ENCODE measurements around the gene PXT1.

Gene PXT1

DNA sequence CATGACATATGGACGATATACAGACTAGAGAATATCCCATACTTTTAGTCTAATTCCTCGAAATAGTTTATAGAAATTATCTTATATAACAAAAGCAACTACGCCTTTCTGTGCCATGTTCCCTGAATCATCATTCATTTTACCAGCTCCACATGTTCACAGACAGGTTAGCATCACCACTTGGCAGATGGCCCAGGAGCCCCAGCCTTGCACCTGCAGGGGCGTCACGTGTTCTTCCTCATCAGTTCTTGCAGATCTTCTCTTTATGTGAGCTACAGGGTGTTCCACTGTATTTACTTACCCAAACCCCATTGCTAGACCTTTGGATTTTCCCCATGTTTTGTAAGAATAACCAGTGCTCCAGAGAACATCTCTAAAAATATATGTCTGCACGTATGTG, 93.4 kb downstream of the PXT1 start:
- DNase-seq (ENCODE audit: insufficient read length) (no peak), FAIRE-seq (no peak)
- no peak for TF ChIP-seq POLR2A (IDR thresholded peaks at IDR 0.05; ENCODE audit: low read depth, low read length)

GRCh38 chr6:36347621-36348020, 95.0 kb downstream of the PXT1 start:
- TF ChIP-seq POLR2AphosphoS5 (IDR thresholded peaks at IDR 0.05; ENCODE audit: low read depth, low read length) (no peak), TAF1 (IDR thresholded peaks at IDR 0.05; ENCODE audit: borderline replicate concordance, low read depth, low read length) (no peak), POLR2A (IDR thresholded peaks at IDR 0.05; ENCODE audit: low read depth, low read length) (no peak)
- FAIRE-seq (no peak), DNase-seq (ENCODE audit: insufficient read length) (no peak)

DNA sequence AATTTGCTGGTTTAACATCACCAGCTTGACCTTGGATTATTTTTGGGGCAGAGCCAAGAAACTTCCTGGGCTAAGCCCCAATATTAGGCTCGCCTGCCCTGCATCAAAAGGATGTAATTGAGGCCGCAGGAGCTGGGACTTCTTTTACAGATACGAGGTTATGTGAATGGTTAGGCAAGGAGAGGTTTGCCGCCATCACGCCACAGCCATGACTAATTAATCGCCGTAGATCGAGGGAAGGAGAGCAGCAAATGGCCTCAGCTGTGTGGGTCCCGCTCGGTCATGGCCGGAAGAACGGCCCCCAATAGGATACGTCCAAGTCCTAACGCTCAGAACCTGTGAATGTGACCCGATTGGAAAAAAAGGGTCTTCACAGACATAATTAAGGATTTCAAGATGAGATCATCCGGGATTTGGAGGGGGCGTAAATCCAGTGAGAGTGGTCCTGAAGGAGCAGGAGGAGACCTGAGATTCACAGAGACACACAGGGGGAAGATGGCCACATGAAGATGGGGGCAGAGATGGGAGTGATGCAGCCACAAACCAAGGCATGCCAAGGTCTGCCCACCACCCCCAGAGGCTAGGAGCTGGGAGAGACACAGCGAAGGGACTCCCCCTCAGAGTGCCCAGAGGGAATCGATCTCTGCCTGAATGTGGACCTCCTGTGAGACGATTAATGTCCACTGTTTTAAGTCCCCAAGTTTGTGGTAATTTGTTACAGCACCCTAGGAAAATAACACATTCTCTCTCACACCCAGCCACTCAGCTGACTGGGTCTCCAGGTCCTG, 96.0 kb downstream of the PXT1 start:
- no peak for FAIRE-seq
- DNase-seq (ENCODE audit: insufficient read length) = no peak
- TF ChIP-seq TAF1 (IDR thresholded peaks at IDR 0.05; ENCODE audit: borderline replicate concordance, low read depth, low read length) = no peak
- no peak for TF ChIP-seq POLR2AphosphoS5 (IDR thresholded peaks at IDR 0.05; ENCODE audit: low read depth, low read length)
- no peak for TF ChIP-seq POLR2A (IDR thresholded peaks at IDR 0.05; ENCODE audit: low read depth, low read length)

GRCh38 chr6:36345681-36346466, 96.8 kb downstream of the PXT1 start:
- no peak for TF ChIP-seq POLR2A (IDR thresholded peaks at IDR 0.05; ENCODE audit: low read depth, low read length)
- no peak for TF ChIP-seq POLR2AphosphoS5 (IDR thresholded peaks at IDR 0.05; ENCODE audit: low read depth, low read length)
- TF ChIP-seq TAF1 (IDR thresholded peaks at IDR 0.05; ENCODE audit: borderline replicate concordance, low read depth, low read length) = no peak
- FAIRE-seq = no peak
- DNase-seq (ENCODE audit: insufficient read length) = no peak

DNA sequence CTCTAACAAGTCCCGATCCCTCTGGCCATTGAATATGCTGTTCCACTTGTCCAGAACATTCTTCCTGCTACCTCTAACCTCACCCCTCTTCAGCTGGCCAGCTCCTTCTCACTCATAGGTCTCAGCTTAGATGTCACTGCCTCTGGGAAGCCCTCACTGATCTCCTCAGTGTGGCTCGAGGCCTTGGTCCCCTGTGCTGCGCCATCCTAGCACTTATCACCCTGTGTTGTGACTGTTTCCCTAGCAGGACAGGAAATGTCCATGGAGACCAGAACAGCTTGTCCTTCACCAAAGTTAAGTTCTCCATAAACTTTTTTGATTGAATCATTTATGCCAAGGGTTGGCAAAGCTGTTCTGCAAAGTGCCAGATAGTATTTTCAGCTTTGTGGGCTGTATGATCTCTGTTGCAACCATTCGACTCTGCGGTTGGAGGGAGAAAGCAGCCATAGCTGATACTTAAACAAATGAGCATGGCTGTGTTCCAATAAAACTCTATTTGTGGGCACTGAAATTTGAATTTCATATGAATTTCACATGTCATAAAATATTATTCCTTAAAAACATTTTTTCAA, 99.5 kb downstream of the PXT1 start:
- FAIRE-seq (no peak), DNase-seq (ENCODE audit: insufficient read length) (no peak)
- TF ChIP-seq POLR2AphosphoS5 (IDR thresholded peaks at IDR 0.05; ENCODE audit: low read depth, low read length) = no peak
- TF ChIP-seq POLR2A (IDR thresholded peaks at IDR 0.05; ENCODE audit: low read depth, low read length) = no peak
- TF ChIP-seq TAF1 (IDR thresholded peaks at IDR 0.05; ENCODE audit: borderline replicate concordance, low read depth, low read length) = no peak

DNA sequence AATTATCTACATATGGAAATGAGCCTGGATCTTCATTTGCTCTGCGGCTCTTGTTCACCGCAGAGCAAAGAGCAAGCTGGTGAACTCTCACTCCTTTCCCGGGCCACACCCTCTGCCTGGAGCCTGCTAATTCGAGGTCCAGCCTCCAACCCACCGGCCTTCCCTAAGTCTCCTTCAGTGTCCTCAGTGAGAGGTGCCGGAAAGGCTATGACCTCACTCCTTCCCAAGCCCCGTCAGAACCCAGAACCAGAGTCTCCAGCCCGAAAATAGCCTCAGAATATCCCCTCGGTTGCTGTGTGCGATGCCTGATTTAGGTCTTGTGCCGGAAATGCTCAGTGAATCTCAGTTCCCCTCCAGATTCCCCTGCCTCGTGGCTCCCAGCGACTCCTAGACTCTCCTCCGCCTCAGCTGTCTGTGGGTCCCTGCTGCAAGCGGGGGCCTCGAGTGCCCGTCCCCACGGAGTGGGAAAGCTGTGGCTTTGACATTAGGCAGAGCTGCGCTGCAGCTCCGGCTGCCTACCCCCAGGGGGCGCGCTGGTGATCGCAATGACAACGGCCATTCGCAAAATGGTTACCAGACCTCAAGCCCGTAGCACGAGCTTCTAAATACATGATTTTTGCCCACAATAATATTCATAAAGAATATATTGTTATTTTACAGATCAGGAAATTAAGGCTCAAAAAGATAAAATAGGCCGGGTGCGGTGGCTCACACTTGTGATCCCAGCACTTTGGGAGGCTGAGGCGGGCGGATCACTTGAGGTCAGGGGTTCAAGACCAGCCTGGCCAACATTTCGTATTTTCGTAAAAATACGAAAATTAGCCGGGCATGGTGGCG, 101.8 kb downstream of the PXT1 start:
- FAIRE-seq = peak; percentile 88
- DNase-seq (ENCODE audit: insufficient read length) = peak; percentile 61
- no peak for TF ChIP-seq TAF1 (IDR thresholded peaks at IDR 0.05; ENCODE audit: borderline replicate concordance, low read depth, low read length)
- TF ChIP-seq POLR2A (IDR thresholded peaks at IDR 0.05; ENCODE audit: low read depth, low read length) = no peak
- no peak for TF ChIP-seq POLR2AphosphoS5 (IDR thresholded peaks at IDR 0.05; ENCODE audit: low read depth, low read length)

Data from GM12892 (cell line).